HG02885 (cell line): ENCODE data around the gene HOXB2.

Experiments used
- ATAC-seq: cut with Tn5 transposase; IDR thresholded peaks from one replicate; pipeline ENCODE4 v1.9.1; 2021; ENCODE audit warnings: mild to moderate bottlenecking; ENCODE audit not compliant: unreplicated experiment, poor library complexity

Gene HOXB2

DNA sequence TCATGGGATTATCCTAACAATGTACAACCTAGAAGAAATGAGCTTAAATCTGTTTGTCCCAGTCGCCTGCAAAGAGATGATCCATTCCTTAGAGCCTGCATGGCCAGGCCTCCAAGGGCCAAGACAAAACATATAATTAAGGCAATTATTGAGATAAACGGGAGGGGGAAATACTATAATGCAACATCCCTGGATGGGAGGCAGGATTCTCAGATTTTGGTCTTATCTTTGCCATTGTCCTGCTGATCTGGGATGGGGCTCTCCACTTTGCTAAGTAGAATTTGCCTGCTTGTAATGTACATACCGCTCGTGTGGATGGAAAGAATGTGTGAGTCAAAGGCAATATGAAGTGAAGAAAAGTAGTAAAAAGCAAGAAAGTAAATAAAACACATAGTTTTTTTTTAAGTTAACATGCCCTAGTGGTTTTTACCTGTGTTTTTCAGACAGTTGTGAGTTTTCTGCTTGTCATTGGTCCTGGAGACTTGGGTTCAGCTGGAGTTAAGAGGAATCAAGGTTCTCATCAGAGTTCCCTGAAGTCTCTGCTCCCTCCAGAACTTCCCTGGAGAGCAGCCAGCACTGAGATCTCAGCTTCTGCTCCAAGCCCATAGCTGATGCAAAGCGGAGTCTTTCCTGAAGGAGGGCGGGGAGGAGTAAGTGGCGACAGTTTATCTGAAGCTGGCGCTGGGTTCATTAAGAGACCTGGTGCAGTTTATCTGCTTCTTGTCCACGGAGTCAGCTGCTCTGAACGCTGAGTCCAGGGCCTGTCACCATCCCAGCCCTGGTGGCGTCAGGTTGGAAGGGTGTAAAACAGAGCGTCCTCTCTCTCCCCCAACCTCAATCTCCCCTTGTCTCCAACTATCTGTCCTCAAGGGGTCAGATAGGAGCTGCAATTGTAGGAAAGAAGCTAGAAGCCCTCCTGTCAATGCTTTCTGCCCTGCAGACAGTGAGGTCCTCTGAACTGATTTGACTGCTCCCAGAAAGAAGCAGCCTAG lies 44.2 kb downstream of the HOXB2 start:
- no peak for ATAC-seq

DNA sequence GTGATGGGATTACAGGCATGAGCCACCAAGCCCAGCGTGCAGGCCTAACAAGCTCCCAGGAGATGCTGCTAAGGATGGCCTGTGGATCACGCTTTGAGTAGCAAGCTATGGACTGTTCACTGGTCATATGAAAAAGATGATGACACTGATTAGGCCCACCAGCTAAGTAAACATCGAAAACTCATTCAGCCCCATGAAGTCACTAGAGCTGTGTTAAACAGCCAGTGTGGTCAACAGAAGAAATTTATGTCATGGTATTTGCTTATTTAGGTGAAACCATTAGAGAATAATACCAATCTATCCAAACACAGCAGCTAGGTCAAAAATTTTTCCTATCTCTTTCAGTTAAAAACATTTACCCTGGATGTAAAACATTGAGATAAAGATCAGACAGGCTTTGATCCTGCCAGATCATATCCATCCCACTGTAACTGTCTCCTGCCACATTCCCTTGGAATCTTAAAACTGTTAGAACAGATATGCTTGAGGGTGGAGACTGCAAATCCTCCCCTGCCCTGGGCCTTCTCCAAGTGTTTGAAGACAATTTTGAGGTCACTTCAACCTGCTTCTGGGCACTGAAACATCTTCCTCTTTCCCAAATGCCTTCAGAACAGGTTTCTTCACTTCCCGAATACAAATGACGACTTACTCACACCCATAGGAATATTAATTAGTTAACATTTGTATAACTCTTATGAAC lies 45.0 kb downstream of the HOXB2 start:
- ATAC-seq, result no peak

DNA sequence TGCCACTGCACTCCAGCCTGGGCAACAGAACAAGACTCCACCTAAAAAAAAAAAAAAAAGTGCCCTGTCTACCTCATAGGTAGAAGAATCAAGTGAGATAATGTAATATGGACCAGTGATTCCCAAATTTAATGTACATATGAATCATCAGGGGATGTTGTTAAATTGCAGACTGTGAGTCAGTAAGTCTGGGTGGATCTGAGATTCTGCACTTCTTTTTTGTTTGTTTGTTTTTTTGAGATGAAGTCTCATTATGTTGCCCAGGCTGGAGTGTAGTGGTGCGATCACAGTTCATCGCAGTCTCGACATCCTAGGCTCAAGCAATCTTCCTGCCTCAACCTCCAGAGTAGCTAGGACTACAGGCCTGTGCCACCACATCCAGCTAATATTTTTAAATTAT lies 45.7 kb downstream of the HOXB2 start:
- ATAC-seq, result no peak

DNA sequence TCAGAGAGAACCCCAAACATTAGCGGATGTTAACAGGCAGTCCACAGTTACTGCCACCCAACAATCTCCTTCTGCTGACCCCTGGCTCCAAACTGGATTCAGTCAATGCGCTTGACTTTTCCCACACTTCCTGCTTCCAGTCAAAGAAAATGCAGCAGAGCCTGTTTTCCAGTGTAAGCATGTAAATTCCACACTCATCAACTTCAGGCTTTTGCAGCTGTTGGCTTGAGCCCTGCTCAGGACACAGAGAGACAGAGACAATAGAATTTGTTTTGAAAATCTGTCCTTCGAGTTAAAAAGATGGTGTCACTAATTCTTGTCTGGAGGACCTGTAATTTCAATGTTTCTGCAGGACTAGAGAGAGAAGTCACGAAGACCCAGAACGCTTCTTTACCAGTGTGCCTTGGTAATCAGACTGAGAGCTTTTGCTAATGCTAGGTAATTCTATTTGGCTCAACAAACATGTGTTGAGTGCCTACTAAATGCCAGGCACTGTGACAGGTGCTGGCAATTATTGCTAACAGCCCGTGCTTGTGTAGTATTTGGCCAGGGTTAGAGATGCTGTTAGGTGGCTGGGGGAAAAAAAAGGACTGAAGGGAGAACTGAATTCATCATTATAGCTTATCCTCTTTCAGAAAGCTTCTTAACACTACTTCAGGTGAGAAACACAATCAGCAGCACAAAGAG lies 46.6 kb downstream of the HOXB2 start:
- ATAC-seq, result no peak

DNA sequence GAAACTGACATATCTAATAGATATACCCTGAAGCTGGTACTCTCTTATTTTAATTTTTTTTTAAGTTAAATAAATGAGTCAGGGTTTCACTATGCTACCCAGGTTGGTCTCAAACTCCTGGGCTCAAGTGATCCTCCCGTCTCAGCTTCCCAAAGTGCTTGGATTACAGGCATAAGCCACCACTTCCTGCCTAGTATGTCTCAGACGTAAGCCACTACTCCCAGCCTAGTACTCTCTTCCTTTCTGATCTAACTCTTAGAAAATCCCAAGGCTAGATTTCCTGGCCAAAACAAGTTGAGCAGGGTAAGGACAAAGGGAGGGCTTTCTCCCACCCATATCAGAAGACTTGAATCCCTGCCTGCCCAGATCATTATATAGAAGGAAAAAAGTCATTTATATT lies 47.8 kb downstream of the HOXB2 start:
- ATAC-seq, result no peak

DNA sequence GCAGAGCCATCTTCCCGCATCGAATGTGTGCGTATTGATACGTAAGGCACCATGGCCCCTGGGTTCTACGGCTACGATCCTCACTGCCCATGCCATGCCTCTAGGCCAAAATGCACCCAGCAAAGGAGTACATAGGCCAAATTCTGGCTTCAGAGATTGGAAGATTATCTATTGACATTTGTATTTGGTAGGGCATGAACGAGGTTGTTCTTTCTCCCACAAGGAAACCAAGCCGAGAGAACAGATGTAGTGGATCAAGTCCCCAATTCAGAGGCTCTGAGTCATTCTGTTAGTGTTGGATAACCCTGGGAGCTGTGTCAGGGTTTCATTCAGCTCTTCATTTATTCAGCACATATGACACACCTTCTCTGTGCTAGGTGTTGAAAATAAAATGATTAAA lies 50.6 kb downstream of the HOXB2 start:
- no peak for ATAC-seq
